ENCODE results near the gene PTPN2. TPM values are rescaled to one million over a fixed set of nuclear protein-coding genes. Genes with fewer than 3 reads are reported as not detected.

Gene PTPN2
- total RNA-seq, 2 donors from 2014 or later = 32.2 to 34.3 TPM

DNA sequence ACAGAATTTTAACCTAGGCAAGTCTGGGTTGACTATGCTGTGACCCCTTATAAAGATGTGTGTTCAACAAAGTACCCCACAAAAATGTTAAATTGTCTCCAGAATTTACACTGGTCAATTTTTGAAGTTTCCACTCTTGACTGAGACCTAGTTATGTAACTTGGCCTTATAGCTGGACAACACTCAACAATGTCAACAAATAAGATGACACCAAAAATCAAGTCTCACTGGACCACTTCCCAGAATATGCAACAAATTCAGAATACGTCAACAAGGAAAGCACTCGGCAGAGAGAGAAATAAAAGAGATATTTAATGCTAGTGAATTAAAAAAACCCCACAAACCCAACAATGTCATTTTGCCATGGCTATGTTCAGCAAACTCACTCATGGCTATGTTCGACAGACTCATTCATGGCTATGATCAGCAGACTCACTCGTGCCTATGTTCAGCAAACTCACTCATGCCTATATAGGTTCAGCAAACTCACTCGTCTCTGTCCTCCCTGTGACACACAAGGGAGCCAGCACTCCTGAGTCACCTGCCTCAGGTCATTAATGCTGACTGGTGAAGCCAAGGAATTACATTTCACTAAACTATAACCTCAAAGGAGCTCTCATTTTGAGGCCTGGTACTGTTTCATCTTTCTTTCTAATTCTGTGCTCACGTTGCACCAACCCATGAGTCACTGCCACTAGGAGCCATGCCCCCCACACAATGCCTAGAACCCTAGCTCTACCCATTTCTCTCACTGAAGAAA, 72.7 kb downstream of the PTPN2 start:
- no peaks in the 10 kb centered on the region for H3K36me3 ChIP-seq
- H3K9ac ChIP-seq (ENCODE audit: low read depth in 2 of 2, low read length in 2 of 2) = no peak overlapping the region
- H3K4me1 ChIP-seq = no peaks in the 10 kb centered on the region
- H3K9me3 ChIP-seq = no peaks in the 10 kb centered on the region
- H3K4me3 ChIP-seq = no peak overlapping the region
- no peaks in the 10 kb centered on the region for H3K27me3 ChIP-seq
- TF ChIP-seq, protein P1, sequence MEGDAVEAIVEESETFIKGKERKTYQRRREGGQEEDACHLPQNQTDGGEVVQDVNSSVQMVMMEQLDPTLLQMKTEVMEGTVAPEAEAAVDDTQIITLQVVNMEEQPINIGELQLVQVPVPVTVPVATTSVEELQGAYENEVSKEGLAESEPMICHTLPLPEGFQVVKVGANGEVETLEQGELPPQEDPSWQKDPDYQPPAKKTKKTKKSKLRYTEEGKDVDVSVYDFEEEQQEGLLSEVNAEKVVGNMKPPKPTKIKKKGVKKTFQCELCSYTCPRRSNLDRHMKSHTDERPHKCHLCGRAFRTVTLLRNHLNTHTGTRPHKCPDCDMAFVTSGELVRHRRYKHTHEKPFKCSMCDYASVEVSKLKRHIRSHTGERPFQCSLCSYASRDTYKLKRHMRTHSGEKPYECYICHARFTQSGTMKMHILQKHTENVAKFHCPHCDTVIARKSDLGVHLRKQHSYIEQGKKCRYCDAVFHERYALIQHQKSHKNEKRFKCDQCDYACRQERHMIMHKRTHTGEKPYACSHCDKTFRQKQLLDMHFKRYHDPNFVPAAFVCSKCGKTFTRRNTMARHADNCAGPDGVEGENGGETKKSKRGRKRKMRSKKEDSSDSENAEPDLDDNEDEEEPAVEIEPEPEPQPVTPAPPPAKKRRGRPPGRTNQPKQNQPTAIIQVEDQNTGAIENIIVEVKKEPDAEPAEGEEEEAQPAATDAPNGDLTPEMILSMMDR (IDR thresholded peaks at IDR 0.05) = no peak
- intact Hi-C loops (cut with DNase I) = no loop called here
- DNase-seq = no peak
- no peak overlapping the region for H3K27ac ChIP-seq

DNA sequence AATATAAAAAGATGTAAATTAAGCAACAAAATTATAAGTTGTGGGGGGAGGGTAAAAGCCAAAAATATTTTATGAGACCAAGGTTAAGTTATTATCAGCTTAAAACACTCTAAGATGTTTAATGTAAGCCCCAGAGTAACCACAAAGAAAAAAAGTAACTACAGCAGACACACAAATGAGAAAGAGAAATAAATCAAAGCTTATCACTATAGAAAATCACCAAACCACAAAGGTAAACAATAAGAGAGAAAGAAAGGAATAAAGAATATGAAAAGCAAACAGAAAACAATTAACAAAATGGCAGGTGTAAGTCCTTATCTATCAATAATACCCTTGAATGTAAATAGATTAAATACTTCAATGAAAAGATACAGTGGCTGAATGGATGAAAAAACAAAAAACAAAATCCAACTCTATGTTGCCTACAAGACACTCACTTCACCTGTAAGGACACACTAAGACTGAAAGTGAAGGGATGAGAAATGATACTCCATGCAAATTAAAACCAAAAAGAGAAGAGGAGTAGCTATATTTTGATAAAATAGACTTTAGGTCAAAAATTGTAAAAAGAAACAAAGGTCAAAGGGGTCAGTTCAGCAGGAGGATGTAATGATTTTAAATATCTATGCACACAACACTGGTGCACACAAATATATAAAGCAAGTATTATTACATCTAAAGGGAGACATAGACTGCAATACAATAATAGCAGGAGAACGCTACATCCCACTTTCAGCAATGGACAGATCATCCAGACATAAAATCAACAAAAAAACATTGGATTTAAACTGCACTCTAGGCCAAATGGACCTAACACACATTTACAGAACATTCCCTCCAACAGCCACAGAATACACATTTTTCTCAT, 80.7 kb downstream of the PTPN2 start:
- H3K27ac ChIP-seq = no peak overlapping the region
- no peaks in the 10 kb centered on the region for H3K9me3 ChIP-seq
- TF ChIP-seq, protein P1 (IDR thresholded peaks at IDR 0.05) = no peak
- DNase-seq = no peak
- H3K9ac ChIP-seq (ENCODE audit: low read depth in 2 of 2, low read length in 2 of 2) = no peak overlapping the region
- H3K4me3 ChIP-seq = no peak overlapping the region
- no peaks in the 10 kb centered on the region for H3K27me3 ChIP-seq
- intact Hi-C loops (cut with DNase I) = no loop called here
- no peaks in the 10 kb centered on the region for H3K4me1 ChIP-seq
- H3K36me3 ChIP-seq = no peaks in the 10 kb centered on the region

DNA sequence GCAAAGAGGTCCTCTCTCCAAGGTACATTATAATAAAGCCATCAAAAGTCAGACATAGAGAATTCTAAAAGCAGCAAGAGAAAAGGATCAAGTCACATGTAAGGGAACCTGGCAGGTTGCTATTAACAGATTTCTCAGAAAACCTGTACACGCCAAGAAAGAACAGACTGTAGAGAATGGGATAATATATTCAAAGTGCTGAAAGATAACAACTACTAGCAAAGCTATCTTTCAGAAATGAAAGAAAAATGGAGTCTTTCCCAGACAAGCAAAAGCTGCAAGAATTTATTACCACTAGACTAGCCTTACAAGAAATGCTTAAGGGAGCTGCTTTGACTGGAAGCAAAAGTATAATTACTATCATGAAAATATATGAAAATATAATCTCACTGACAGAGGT, 81.5 kb downstream of the PTPN2 start:
- no peaks in the 10 kb centered on the region for H3K9me3 ChIP-seq
- TF ChIP-seq, protein P1 (IDR thresholded peaks at IDR 0.05) = no peak
- no peaks in the 10 kb centered on the region for H3K4me1 ChIP-seq
- no peak overlapping the region for H3K9ac ChIP-seq (ENCODE audit: low read depth in 2 of 2, low read length in 2 of 2)
- no peak overlapping the region for H3K27ac ChIP-seq
- intact Hi-C loops (cut with DNase I) = no loop called here
- H3K27me3 ChIP-seq = no peaks in the 10 kb centered on the region
- DNase-seq = no peak
- H3K36me3 ChIP-seq = no peaks in the 10 kb centered on the region
- H3K4me3 ChIP-seq = no peak overlapping the region

DNA sequence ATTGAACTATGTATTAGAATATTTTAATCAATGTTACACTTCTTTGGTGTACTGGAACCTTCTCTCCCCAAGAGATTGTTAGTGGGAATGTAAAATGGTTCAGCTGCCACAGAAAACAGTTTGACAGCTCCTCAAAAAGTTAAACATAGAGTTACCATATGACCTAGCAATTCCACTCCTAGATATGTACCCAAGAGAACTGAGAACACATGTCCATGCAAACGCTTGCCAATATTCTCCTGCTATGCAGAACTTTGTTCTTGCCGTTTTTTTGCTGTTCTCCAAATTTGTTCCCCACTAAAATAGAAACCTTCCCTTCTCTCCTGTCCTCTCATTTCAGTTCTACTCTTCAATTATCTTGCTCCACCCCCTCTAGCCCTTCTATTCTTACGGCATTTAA, 87.6 kb downstream of the PTPN2 start:
- no peak overlapping the region for H3K4me3 ChIP-seq
- no peaks in the 10 kb centered on the region for H3K27me3 ChIP-seq
- H3K27ac ChIP-seq = no peak overlapping the region
- no peaks in the 10 kb centered on the region for H3K9me3 ChIP-seq
- H3K36me3 ChIP-seq = no peaks in the 10 kb centered on the region
- TF ChIP-seq, protein P1 (IDR thresholded peaks at IDR 0.05) = no peak
- no peak for DNase-seq
- H3K9ac ChIP-seq (ENCODE audit: low read depth in 2 of 2, low read length in 2 of 2) = no peak overlapping the region
- no peaks in the 10 kb centered on the region for H3K4me1 ChIP-seq
- intact Hi-C loops (cut with DNase I) = no loop called here

DNA sequence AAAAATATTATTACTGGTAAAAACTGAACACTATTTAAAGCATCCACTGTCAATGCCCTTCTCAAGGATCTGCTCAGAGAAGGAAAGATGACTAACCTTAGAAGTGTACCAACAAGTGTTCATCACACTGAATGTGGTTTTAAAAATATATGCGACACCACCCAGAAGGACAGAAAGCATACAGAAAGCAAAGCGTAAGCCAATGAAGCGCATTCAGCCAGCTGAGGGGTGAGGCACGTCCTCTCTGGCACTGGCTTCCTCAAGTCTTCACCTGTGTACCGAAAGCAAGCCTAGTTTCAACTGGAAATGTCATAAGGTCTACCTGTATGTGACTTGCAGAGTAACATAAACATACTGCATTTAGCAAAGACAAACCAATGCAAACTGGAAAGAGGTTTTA, 92.4 kb downstream of the PTPN2 start:
- H3K4me1 ChIP-seq = no peaks in the 10 kb centered on the region
- H3K9me3 ChIP-seq = no peaks in the 10 kb centered on the region
- TF ChIP-seq, protein P1 (IDR thresholded peaks at IDR 0.05) = no peak
- no peak overlapping the region for H3K4me3 ChIP-seq
- no peaks in the 10 kb centered on the region for H3K36me3 ChIP-seq
- no peak overlapping the region for H3K27ac ChIP-seq
- no peaks in the 10 kb centered on the region for H3K27me3 ChIP-seq
- no peak overlapping the region for H3K9ac ChIP-seq (ENCODE audit: low read depth in 2 of 2, low read length in 2 of 2)
- DNase-seq = no peak
- intact Hi-C loops (cut with DNase I) = no loop called here
